Kasumi-1 (cell line): ENCODE results near the gene COL24A1.
"Not testable (repeated sequence)": the region's sequence is repeated elsewhere in the genome, so short reads cannot be mapped to it uniquely, and the experiment has no call there.

Experiments used
- DNase-seq, 2 experiments: peaks; one replicate each; lab custom pipeline; 2025; lab: John Stamatoyannopoulos, UW

The COL24A1 gene

GRCh38 chr1:85801520-85801919 is 355.1 kb downstream of the COL24A1 start:
- DNase-seq, result no peak

- DNase-seq, result no peak
Measured at GRCh38 chr1:85799737-85800136, 356.8 kb downstream of the COL24A1 start.

GRCh38 chr1:85798419-85798818 is 358.2 kb downstream of the COL24A1 start:
- DNase-seq, result no peak

- not testable (repeated sequence) for DNase-seq
Measured at GRCh38 chr1:85777021-85777420, 379.6 kb downstream of the COL24A1 start.

- DNase-seq, result no peak
Measured at GRCh38 chr1:85762804-85763203, 393.8 kb downstream of the COL24A1 start.

GRCh38 chr1:85756864-85757263 is 399.7 kb downstream of the COL24A1 start:
- no peak for DNase-seq

GRCh38 chr1:85748120-85748519 is 408.5 kb downstream of the COL24A1 start:
- DNase-seq, result no peak

- no peak for DNase-seq
Measured at GRCh38 chr1:85746777-85747176, 409.8 kb downstream of the COL24A1 start.

GRCh38 chr1:85743814-85744213 is 412.8 kb downstream of the COL24A1 start:
- DNase-seq, result no peak

- no peak for DNase-seq
Measured at GRCh38 chr1:85734931-85735330, 421.6 kb downstream of the COL24A1 start.

- no peak for DNase-seq
Measured at GRCh38 chr1:85718678-85719340, 437.8 kb downstream of the COL24A1 start.

GRCh38 chr1:85714418-85715114 is 442.0 kb downstream of the COL24A1 start:
- DNase-seq, result not testable (repeated sequence)

- DNase-seq, result no peak
Measured at GRCh38 chr1:85708829-85709227, 447.7 kb downstream of the COL24A1 start.

GRCh38 chr1:85707990-85708828 is 448.4 kb downstream of the COL24A1 start, which contains the start of gene ZNHIT6:
Gene ZNHIT6 (minus strand): TSS chr1:85708433. CDS start chr1:85708284, 149 bp downstream.
- peak; percentile 95 to 97 for DNase-seq

- DNase-seq, result peak; percentile 41 to 49
Measured at GRCh38 chr1:85707267-85707989, 449.1 kb downstream of the COL24A1 start.

GRCh38 chr1:85705940-85706339 is 450.6 kb downstream of the COL24A1 start:
- DNase-seq, result no peak

GRCh38 chr1:85700422-85700821 is 456.1 kb downstream of the COL24A1 start:
- no peak for DNase-seq

GRCh38 chr1:85697895-85698294 is 458.7 kb downstream of the COL24A1 start:
- no peak for DNase-seq

- DNase-seq, result peak; percentile 42 to 60
Measured at GRCh38 chr1:85692730-85693314, 463.8 kb downstream of the COL24A1 start.

- DNase-seq, result no peak
Measured at GRCh38 chr1:85689775-85690404, 466.7 kb downstream of the COL24A1 start.
